Lower lobe of right lung (tissue), 2 donors: ENCODE measurements around the gene ZFAND3. TPM values are rescaled to one million over a fixed set of nuclear protein-coding genes. Genes with fewer than 3 reads are reported as not detected.

Source experiments
- ATAC-seq, 2 donors: fragments of 200-7000 bp; cut with Tn5 transposase; one replicate each; pipeline ENCODE4 v1.9.1; 2020 to 2022; ENCODE audit warnings: mild to moderate bottlenecking in 2 of 2, moderate library complexity in 2 of 2
- DNase-seq: peaks from one replicate; pipeline ENCODE4 v3.0.0-alpha.2; 2020
- H3K27ac ChIP-seq: fragments of 200-600 bp; one replicate; pipeline ENCODE4 v1.8.0; 2022
- H3K27me3 ChIP-seq: fragments of 200-600 bp; one replicate; pipeline ENCODE4 v1.8.0; 2022; ENCODE audit warnings: low read depth
- H3K36me3 ChIP-seq: fragments of 200-600 bp; one replicate; pipeline ENCODE4 v1.8.0; 2022; ENCODE audit warnings: mild to moderate bottlenecking
- H3K4me1 ChIP-seq: fragments of 200-600 bp; one replicate; pipeline ENCODE4 v1.8.0; 2022
- H3K4me3 ChIP-seq: fragments of 200-600 bp; one replicate; pipeline ENCODE4 v1.8.0; 2022; ENCODE audit warnings: mild to moderate bottlenecking
- H3K9me3 ChIP-seq: fragments of 200-600 bp; one replicate; pipeline ENCODE4 v1.8.0; 2022
- intact Hi-C: fragments of 100-400 bp; cut with DNase I; formaldehyde crosslinking; loops from one replicate; pipeline ENCODE4 v1.11.0; 2022
- total RNA-seq: library from RNA; stranded (reverse); fragmentation: NEBNext Ultra II Directional; extraction: Animal tissue kit (Norgen Biotek cat#: 25700); gene quantifications from one replicate; pipeline ENCODE4 v1.2.1, GENCODE V29; 2021
- TF ChIP-seq, protein P1 (sequence below): fragments of 200-600 bp; IDR thresholded peaks from one replicate; pipeline ENCODE4 v1.8.0; 2022; ENCODE audit warnings: antibody characterized with exemption, mild to moderate bottlenecking
- donor health status: DM: no; HTN: yes; CAD: no; lungs with severe emphysema.

ZFAND3 gene
- total RNA-seq, 1 donor from 2014 or later = 83.3 TPM

DNA sequence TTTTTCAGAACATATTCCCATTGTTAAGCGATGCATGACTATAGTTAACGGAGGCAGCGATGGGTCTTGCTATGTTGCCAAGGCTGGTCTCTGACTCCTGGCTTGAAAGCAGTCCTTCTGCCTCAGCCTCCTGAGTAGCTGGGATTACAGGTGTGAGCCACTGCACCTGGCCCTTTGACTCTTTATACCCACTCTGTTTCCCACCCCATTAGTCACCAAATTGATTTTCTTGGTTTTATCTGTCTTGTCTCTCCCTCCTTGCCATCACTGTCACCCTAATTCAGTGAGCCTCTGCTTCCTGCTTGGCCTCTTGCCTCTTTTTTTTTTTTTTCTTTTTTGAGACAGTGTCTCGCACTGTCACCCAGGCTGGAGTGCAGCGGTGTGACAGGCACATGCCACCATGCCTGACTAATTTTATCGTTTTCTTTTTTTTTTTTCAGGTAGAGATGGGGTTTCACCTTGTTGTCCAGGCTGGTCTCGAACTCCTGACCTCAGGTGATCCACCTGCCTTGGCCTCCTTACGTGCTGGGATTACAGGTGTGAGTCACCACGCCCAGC lies 31.3 kb downstream of the ZFAND3 start:
- ATAC-seq = no peak
- no peaks in the 10 kb centered on the region for H3K36me3 ChIP-seq
- TF ChIP-seq, protein P1, sequence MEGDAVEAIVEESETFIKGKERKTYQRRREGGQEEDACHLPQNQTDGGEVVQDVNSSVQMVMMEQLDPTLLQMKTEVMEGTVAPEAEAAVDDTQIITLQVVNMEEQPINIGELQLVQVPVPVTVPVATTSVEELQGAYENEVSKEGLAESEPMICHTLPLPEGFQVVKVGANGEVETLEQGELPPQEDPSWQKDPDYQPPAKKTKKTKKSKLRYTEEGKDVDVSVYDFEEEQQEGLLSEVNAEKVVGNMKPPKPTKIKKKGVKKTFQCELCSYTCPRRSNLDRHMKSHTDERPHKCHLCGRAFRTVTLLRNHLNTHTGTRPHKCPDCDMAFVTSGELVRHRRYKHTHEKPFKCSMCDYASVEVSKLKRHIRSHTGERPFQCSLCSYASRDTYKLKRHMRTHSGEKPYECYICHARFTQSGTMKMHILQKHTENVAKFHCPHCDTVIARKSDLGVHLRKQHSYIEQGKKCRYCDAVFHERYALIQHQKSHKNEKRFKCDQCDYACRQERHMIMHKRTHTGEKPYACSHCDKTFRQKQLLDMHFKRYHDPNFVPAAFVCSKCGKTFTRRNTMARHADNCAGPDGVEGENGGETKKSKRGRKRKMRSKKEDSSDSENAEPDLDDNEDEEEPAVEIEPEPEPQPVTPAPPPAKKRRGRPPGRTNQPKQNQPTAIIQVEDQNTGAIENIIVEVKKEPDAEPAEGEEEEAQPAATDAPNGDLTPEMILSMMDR = no peak
- no peak for DNase-seq
- H3K27me3 ChIP-seq = no peaks in the 10 kb centered on the region
- intact Hi-C loops = no loop called here
- no peak overlapping the region for H3K4me3 ChIP-seq
- H3K27ac ChIP-seq = no peak overlapping the region
- no peaks in the 10 kb centered on the region for H3K9me3 ChIP-seq
- peaks cover 18% of the 10 kb centered on the region for H3K4me1 ChIP-seq

DNA sequence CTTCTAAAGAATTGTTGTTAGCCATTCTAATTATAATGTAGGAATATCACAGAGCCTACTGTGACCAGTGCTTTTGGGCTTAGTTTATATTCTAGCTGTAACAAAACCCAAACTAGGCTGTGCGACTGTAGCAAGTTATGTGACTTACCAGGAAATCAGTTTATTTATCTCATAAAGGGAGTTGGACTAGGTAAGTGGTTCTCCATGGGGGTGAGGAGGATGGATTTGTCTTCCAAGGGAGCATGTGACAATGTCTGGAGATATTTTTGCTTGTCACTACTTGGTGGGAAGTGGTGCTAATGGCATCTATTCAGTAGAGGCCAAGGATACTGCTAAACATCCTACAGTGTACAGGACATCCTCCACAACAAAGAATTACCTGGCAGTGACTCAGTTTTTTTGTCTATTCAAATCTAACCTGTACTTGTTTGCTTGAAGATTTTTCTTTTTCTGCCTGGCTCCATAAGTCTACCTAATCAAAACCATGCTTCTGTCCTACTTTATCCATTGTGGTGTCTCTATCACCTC lies 32.5 kb downstream of the ZFAND3 start:
- Histone ChIP-seq H3K36me3 (no peaks in the 10 kb centered on the region), H3K27me3 (no peaks in the 10 kb centered on the region), H3K4me3 (no peak overlapping the region), H3K27ac (no peak overlapping the region), H3K4me1 (peaks cover 11% of the 10 kb centered on the region), H3K9me3 (no peaks in the 10 kb centered on the region)
- DNase-seq (no peak), ATAC-seq (peak in 1 of 2 donors; percentile 18)
- intact Hi-C loops = no loop called here
- TF ChIP-seq, protein P1 = no peak

DNA sequence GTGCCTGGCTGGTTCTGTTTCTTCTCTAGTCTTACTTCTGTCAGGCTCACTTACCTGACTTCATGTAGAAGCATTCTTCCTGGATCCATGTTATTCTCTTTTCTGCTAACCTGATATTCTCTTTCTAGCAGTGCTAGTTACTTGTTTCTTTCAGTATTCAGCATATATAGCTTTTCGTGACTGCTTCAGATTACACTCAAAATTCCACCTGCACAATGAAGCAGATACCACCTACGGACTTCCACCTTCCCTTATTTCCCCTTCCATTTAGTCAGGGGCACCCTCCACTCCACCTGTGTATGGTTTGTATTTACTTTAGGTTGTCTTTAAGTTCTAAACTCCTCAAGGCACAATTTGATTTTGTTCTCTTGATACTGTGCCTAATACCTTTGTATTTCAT lies 36.8 kb downstream of the ZFAND3 start:
- no peaks in the 10 kb centered on the region for H3K27me3 ChIP-seq
- ATAC-seq = no peak
- H3K4me3 ChIP-seq = no peak overlapping the region
- peaks cover 15% of the 10 kb centered on the region for H3K4me1 ChIP-seq
- no peaks in the 10 kb centered on the region for H3K36me3 ChIP-seq
- intact Hi-C loops = no loop called here
- no peak overlapping the region for H3K27ac ChIP-seq
- TF ChIP-seq, protein P1 = no peak
- no peak for DNase-seq
- H3K9me3 ChIP-seq = no peaks in the 10 kb centered on the region

DNA sequence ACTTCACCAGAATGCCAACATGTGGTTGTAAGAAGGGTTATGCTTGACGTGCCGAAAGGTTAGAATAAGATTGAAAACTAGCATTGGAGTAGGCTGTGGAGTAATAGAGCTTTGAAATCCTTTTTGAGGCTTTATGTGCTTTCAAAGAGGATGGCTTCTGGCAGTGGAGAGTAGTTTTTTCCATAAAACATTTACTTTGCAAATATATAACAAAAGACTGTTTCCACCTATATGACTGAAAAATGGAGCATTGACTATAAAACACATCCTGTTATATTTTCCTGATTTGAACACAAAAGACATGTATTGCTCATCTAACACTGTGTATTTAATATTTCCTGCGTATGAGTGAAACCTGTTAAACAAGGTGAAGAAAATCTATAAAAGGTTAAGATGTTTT lies 38.8 kb downstream of the ZFAND3 start:
- TF ChIP-seq, protein P1 = no peak
- Histone ChIP-seq H3K27me3 (no peaks in the 10 kb centered on the region), H3K4me1 (peaks cover 21% of the 10 kb centered on the region), H3K27ac (no peak overlapping the region), H3K36me3 (no peaks in the 10 kb centered on the region), H3K4me3 (no peak overlapping the region), H3K9me3 (no peaks in the 10 kb centered on the region)
- intact Hi-C loops = no loop called here
- ATAC-seq (no peak), DNase-seq (no peak)

DNA sequence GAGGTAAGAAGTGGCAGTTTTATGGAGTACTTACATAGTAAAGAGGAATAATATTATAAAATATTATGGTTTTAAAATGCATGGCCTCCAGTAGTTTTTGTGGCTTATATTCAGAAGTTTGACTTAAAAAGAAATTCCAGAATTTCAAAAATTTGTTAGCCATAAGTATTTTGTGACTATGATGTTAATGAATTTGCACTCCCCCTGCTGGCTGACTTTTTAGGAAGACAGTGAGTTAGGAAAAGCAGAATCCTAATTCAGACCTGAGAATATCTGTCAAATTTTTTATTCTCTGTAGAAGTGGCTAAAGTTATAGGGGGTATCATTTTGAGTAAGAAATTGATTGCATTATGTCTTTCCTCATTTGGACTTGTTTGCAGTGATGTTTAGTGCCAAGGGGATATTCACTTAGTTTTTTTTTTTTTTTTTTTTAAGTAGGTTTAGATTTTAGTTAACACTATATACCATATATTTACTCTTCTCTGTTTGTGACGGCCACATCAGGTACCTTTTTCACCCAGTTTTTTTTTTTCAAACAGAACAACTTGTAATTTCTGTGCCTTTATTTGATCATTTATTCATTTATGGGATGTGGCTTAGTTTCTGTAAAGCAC lies 40.8 kb downstream of the ZFAND3 start:
- no peak overlapping the region for H3K4me3 ChIP-seq
- H3K36me3 ChIP-seq = no peaks in the 10 kb centered on the region
- no peak overlapping the region for H3K27ac ChIP-seq
- TF ChIP-seq, protein P1 = peak; percentile 55
- ATAC-seq (peak in 1 of 2 donors; percentile 43), DNase-seq (no peak)
- H3K27me3 ChIP-seq = no peaks in the 10 kb centered on the region
- intact Hi-C loops = no loop called here
- H3K9me3 ChIP-seq = no peaks in the 10 kb centered on the region
- peaks cover 21% of the 10 kb centered on the region for H3K4me1 ChIP-seq
